Inferior parietal cortex (tissue), 1 donor: ENCODE measurements around the gene DBNDD2.

ENCODE experiments used
- DNase-seq: peaks from one replicate; pipeline ENCODE4 v3.0.0-alpha.2; 2016; ENCODE audit errors: extremely low spot score

DBNDD2 gene

GRCh38 chr20:45407783-45408645 lies at the start of gene DBNDD2:
Gene DBNDD2, plus strand, starts transcription at chr20:45408289. Its CDS starts 179 bp downstream, at chr20:45408468.
- DNase-seq, result peak; percentile 83

GRCh38 chr20:45359069-45359405 lies 49.1 kb upstream of the DBNDD2 start:
- no peak for DNase-seq

- no peak for DNase-seq
Observed at GRCh38 chr20:45359406-45360148, 48.5 kb upstream of the DBNDD2 start.

- DNase-seq, result no peak
Observed at GRCh38 chr20:45361793-45362192, 46.3 kb upstream of the DBNDD2 start.

- peak; percentile 99 for DNase-seq
Observed at GRCh38 chr20:45362804-45363610, 45.1 kb upstream of the DBNDD2 start, which contains the start of gene SYS1. Gene SYS1, plus strand, starts transcription at chr20:45363156. Its CDS starts 376 bp downstream, at chr20:45363532.

- DNase-seq, result no peak
Observed at GRCh38 chr20:45363611-45364492, 44.2 kb upstream of the DBNDD2 start.

- no peak for DNase-seq
Observed at GRCh38 chr20:45365444-45365970, 42.6 kb upstream of the DBNDD2 start.

- no peak for DNase-seq
Observed at GRCh38 chr20:45366192-45366591, 41.9 kb upstream of the DBNDD2 start.

GRCh38 chr20:45366631-45367030 lies 41.5 kb upstream of the DBNDD2 start:
- DNase-seq, result no peak

GRCh38 chr20:45367126-45367525 lies 41.0 kb upstream of the DBNDD2 start:
- DNase-seq, result no peak

- no peak for DNase-seq
Observed at GRCh38 chr20:45368221-45368980, 39.7 kb upstream of the DBNDD2 start.

GRCh38 chr20:45370571-45371160 lies 37.4 kb upstream of the DBNDD2 start:
- no peak for DNase-seq

- DNase-seq, result no peak
Observed at GRCh38 chr20:45372241-45372640, 35.8 kb upstream of the DBNDD2 start.

- DNase-seq, result no peak
Observed at GRCh38 chr20:45372646-45373352, 35.3 kb upstream of the DBNDD2 start.

GRCh38 chr20:45373353-45374100 lies 34.6 kb upstream of the DBNDD2 start:
- DNase-seq, result peak; percentile 93

- no peak for DNase-seq
Observed at GRCh38 chr20:45374101-45374467, 34.0 kb upstream of the DBNDD2 start.

- DNase-seq, result no peak
Observed at GRCh38 chr20:45374966-45375365, 33.1 kb upstream of the DBNDD2 start.

GRCh38 chr20:45377269-45377668 lies 30.8 kb upstream of the DBNDD2 start:
- no peak for DNase-seq
